WTC11 (cell line): ENCODE results near the gene MAPRE2. TPM values are rescaled to one million over a fixed set of nuclear protein-coding genes. Genes with fewer than 3 reads are reported as not detected.

ENCODE experiments used
- ATAC-seq: fragments of 200-7000 bp; cut with Tn5 transposase; 2 replicates; pipeline ENCODE4 v1.10.0; 2021; ENCODE audit warnings: mild to moderate bottlenecking, moderate library complexity
- CTCF ChIA-PET: fragments of 300-600 bp; sonication (Branson Sonifier 250); formaldehyde crosslinking; loops from one replicate; lab custom pipeline; 2021; ENCODE audit warnings: antibody characterized with exemption; lab: Charles Lee
- POLR2A ChIA-PET: fragments of 350-600 bp; sonication (Branson Sonifier 250); formaldehyde crosslinking; loops from one replicate; lab custom pipeline; 2021; ENCODE audit warnings: antibody characterized with exemption; lab: Charles Lee
- DNase-seq: peaks from one replicate; pipeline ENCODE4 v3.0.0; 2021; ENCODE audit warnings: low spot score
- H3K27ac Mint-ChIP-seq: 2 replicates; pipeline ENCODE4 v1.8.0; 2021; ENCODE audit warnings: mixed read lengths
- H3K27me3 Mint-ChIP-seq: 2 replicates; pipeline ENCODE4 v1.8.0; 2021; ENCODE audit warnings: low read depth, mild to moderate bottlenecking, moderate library complexity, mixed read lengths
- H3K36me3 Mint-ChIP-seq: 2 replicates; pipeline ENCODE4 v1.8.0; 2021; ENCODE audit warnings: mixed read lengths
- H3K4me1 Mint-ChIP-seq: 2 replicates; pipeline ENCODE4 v1.8.0; 2022; ENCODE audit warnings: mixed read lengths
- H3K4me3 Mint-ChIP-seq: 2 replicates; pipeline ENCODE4 v1.8.0; 2021; ENCODE audit warnings: mild to moderate bottlenecking, moderate library complexity, mixed read lengths
- H3K9me3 Mint-ChIP-seq: 2 replicates; pipeline ENCODE4 v1.8.0; 2021; ENCODE audit warnings: mixed read lengths
- ATF1 ChIP-seq: sonication (generic); formaldehyde crosslinking; IDR thresholded peaks from 2 replicates; pipeline ENCODE4 v1.8.1; 2023; ENCODE audit warnings: mild to moderate bottlenecking, moderate library complexity, missing genetic modification reagents
- CBFB ChIP-seq: sonication (generic); formaldehyde crosslinking; IDR thresholded peaks from 2 replicates; pipeline ENCODE4 v1.8.1; 2022; ENCODE audit warnings: mild to moderate bottlenecking, low read depth, missing genetic modification reagents
- CREM ChIP-seq: sonication (generic); formaldehyde crosslinking; IDR thresholded peaks from 2 replicates; pipeline ENCODE4 v1.8.1; 2022; ENCODE audit warnings: mild to moderate bottlenecking, missing genetic modification reagents, moderate library complexity
- EMX1 ChIP-seq: fragments of 250-450 bp; sonication (Bioruptor Pico); IDR thresholded peaks from 2 replicates; pipeline ENCODE4 v1.8.0; 2021; ENCODE audit warnings: mild to moderate bottlenecking
- FOXJ3 ChIP-seq: sonication (generic); formaldehyde crosslinking; IDR thresholded peaks from 2 replicates; pipeline ENCODE4 v1.9.0; 2021; ENCODE audit warnings: missing genetic modification reagents, mild to moderate bottlenecking, borderline replicate concordance
- GTF2I ChIP-seq: fragments of 250-450 bp; sonication (Bioruptor Pico); conservative IDR thresholded peaks from 2 replicates; pipeline ENCODE4 v1.4.0; 2021; ENCODE audit warnings: mild to moderate bottlenecking
- JAZF1 ChIP-seq: fragments of 250-450 bp; sonication (Bioruptor Pico); IDR thresholded peaks from 2 replicates; pipeline ENCODE4 v1.9.0; 2021; ENCODE audit warnings: moderate library complexity, mild to moderate bottlenecking, inconsistent platforms
- NFATC4 ChIP-seq: fragments of 250-450 bp; sonication (Bioruptor Pico); IDR thresholded peaks from 2 replicates; pipeline ENCODE4 v1.9.0; 2021; ENCODE audit warnings: mild to moderate bottlenecking
- NFYB ChIP-seq: sonication (generic); formaldehyde crosslinking; conservative IDR thresholded peaks from 2 replicates; pipeline ENCODE4 v1.8.0; 2022; ENCODE audit warnings: low read depth, missing genetic modification reagents
- NR1H2 ChIP-seq: sonication (generic); formaldehyde crosslinking; IDR thresholded peaks from 2 replicates; pipeline ENCODE4 v1.9.0; 2021; ENCODE audit warnings: mild to moderate bottlenecking, moderate library complexity, missing genetic modification reagents
- RORB ChIP-seq: fragments of 250-450 bp; sonication (Bioruptor Pico); IDR thresholded peaks from 2 replicates; pipeline ENCODE4 v1.9.0; 2021; ENCODE audit warnings: mild to moderate bottlenecking
- SOX15 ChIP-seq: fragments of 250-450 bp; sonication (Bioruptor Pico); IDR thresholded peaks from 2 replicates; pipeline ENCODE4 v1.9.0; 2021; ENCODE audit warnings: mild to moderate bottlenecking
- SP1 ChIP-seq: sonication (generic); formaldehyde crosslinking; conservative IDR thresholded peaks from 2 replicates; pipeline ENCODE4 v1.8.1; 2022; ENCODE audit warnings: missing genetic modification reagents
- ZNF219 ChIP-seq: sonication (generic); formaldehyde crosslinking; IDR thresholded peaks from 2 replicates; pipeline ENCODE4 v1.8.0; 2023; ENCODE audit warnings: missing genetic modification reagents, mild to moderate bottlenecking, borderline replicate concordance
- ZNF232 ChIP-seq: sonication (generic); formaldehyde crosslinking; IDR thresholded peaks from 2 replicates; pipeline ENCODE4 v1.8.0; 2022; ENCODE audit warnings: mild to moderate bottlenecking, missing genetic modification reagents
- ZNF263 ChIP-seq: sonication (generic); formaldehyde crosslinking; IDR thresholded peaks from 2 replicates; pipeline ENCODE4 v1.8.1; 2022; ENCODE audit warnings: low read depth, mild to moderate bottlenecking, moderate library complexity, missing genetic modification reagents
- ZNF396 ChIP-seq: fragments of 250-450 bp; sonication (Bioruptor Pico); IDR thresholded peaks from 2 replicates; pipeline ENCODE4 v1.8.0; 2021; ENCODE audit warnings: mild to moderate bottlenecking, moderate library complexity, borderline replicate concordance
- ZNF416 ChIP-seq: fragments of 250-450 bp; sonication (Bioruptor Pico); IDR thresholded peaks from 2 replicates; pipeline ENCODE4 v1.9.0; 2021; ENCODE audit warnings: mild to moderate bottlenecking, inconsistent platforms
- ZNF423 ChIP-seq: fragments of 250-450 bp; sonication (Bioruptor Pico); IDR thresholded peaks from 2 replicates; pipeline ENCODE4 v2.1.2; 2022; ENCODE audit warnings: mild to moderate bottlenecking, moderate library complexity
- total RNA-seq: library from RNA; stranded (reverse); gene quantifications from 3 replicates; pipeline ENCODE4 v1.2.3, GENCODE V29; 2021
- TF ChIP-seq, protein P1 (sequence below): sonication (generic); formaldehyde crosslinking; IDR thresholded peaks from 2 replicates; pipeline ENCODE4 v1.8.0; 2022; ENCODE audit warnings: mild to moderate bottlenecking, missing genetic modification reagents
- TF ChIP-seq, protein P2 (sequence below): fragments of 250-450 bp; sonication (Bioruptor Pico); IDR thresholded peaks from 2 replicates; pipeline ENCODE4 v1.9.0; 2021; ENCODE audit warnings: mild to moderate bottlenecking
- TF ChIP-seq, protein P3 (sequence below): sonication (generic); formaldehyde crosslinking; IDR thresholded peaks from 2 replicates; pipeline ENCODE4 v1.8.0; 2022; ENCODE audit warnings: mild to moderate bottlenecking, missing genetic modification reagents
- TF ChIP-seq, protein P4 (sequence below): sonication (generic); formaldehyde crosslinking; conservative IDR thresholded peaks from 2 replicates; pipeline ENCODE4 v1.8.1; 2023; ENCODE audit warnings: mild to moderate bottlenecking, low read depth, missing genetic modification reagents, moderate library complexity

The MAPRE2 gene
- total RNA-seq, 1 experiment from 2014 or later = 20.4 TPM

DNA sequence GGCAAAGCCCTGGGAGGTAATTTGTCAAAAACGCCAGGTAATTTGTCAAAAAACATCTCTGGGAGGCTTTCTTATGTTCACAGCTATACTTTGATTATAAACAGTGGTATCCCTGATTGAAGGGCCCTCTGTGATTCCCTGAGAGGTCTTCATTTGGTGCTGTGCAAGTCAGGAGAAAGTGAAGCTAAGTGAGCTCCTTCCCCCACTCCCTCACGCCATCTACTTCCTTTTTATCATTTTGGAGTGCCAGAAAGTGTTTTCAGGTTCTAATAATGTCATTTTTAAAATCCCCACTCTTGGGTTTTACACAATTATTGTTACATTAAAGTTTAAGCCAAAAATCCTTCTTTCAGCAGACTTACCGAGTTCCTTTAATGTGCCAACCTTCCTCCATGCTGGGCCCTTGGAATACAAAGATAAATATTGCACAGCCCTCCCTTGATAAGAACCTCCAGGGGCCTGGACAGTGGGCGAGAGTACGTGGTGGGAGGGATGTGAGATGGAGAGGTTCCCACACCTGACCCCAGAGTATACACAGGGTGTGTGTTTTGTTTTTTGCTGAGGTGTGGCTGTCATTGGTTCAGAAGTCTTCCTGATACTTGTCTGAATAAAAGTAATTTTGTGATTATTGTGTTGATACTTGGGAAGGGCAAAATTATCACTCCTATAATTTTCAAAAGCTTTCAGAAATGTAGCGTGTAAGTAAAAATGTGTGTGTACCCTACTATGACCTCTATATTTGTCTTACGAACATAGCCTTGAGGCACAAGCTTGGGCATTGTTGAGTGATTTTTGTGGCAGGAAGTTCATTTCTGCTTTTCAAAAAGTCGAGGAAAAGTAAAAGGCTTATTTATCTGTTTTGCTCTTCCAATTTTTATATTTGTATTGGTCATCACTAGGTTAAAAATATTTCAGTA lies 8.2 kb downstream of the MAPRE2 start:
- Mint-ChIP-seq H3K4me1 (peaks cover 45% of the 10 kb centered on the region), H3K4me3 (no peak overlapping the region), H3K9me3 (peaks cover 3% of the 10 kb centered on the region; the same call in 1 of the 2 replicates), H3K27ac (no peak overlapping the region), H3K36me3 (no peaks in the 10 kb centered on the region), H3K27me3 (no peaks in the 10 kb centered on the region)
- POLR2A ChIA-PET = no interaction called here
- TF ChIP-seq CBFB (CRISPR knock-in tag) = no peak
- no peak for TF ChIP-seq ZNF232 (CRISPR knock-in tag)
- no peak for TF ChIP-seq NFYB (CRISPR knock-in tag)
- TF ChIP-seq ATF1 (CRISPR knock-in tag) = no peak
- no peak for TF ChIP-seq RORB
- TF ChIP-seq, protein P1, sequence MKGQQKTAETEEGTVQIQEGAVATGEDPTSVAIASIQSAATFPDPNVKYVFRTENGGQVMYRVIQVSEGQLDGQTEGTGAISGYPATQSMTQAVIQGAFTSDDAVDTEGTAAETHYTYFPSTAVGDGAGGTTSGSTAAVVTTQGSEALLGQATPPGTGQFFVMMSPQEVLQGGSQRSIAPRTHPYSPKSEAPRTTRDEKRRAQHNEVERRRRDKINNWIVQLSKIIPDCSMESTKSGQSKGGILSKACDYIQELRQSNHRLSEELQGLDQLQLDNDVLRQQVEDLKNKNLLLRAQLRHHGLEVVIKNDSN (CRISPR knock-in tag) = no peak
- TF ChIP-seq SOX15 = no peak
- TF ChIP-seq SP1 (CRISPR knock-in tag) = no peak
- no peak for TF ChIP-seq ZNF263 (CRISPR knock-in tag)
- TF ChIP-seq, protein P2, sequence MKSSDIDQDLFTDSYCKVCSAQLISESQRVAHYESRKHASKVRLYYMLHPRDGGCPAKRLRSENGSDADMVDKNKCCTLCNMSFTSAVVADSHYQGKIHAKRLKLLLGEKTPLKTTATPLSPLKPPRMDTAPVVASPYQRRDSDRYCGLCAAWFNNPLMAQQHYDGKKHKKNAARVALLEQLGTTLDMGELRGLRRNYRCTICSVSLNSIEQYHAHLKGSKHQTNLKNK (CRISPR knock-in tag) = no peak
- TF ChIP-seq, protein P3, sequence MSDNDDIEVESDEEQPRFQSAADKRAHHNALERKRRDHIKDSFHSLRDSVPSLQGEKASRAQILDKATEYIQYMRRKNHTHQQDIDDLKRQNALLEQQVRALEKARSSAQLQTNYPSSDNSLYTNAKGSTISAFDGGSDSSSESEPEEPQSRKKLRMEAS (CRISPR knock-in tag) = no peak
- no peak for TF ChIP-seq NR1H2
- no peak for DNase-seq
- CTCF ChIA-PET = interaction anchor here (1.2 kb wide), 1 partner anchor 77 kb away, joined by 3 read pairs; no protein-coding TSS in a partner anchor
- no peak for ATAC-seq

DNA sequence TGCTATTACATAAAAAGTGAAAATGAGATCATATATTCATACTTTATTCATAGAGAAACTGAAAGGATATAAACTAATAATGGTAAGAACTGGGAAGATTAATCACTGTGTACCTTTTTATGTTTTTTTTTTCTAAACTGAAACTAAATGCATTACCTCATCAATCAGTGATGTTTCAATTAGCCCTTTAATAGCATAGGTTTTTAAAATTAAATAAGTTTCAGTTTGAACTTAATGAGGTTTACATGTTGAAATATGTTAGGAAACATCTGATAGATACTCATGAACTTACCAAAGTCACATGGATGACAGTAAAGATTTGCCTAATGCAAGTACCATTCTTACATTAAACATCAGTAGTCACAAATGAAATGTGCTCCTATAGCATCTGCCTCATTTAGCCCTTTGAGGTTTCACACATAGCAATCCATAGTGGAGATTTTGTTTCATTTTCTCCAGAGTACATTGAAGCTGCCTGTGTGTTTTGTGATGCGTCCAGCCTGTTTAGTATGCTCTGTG lies 8.9 kb downstream of the MAPRE2 start:
- Mint-ChIP-seq H3K4me1 (peaks cover 38% of the 10 kb centered on the region), H3K4me3 (no peak overlapping the region), H3K36me3 (no peaks in the 10 kb centered on the region), H3K9me3 (peaks cover 3% of the 10 kb centered on the region; the same call in 1 of the 2 replicates), H3K27me3 (no peaks in the 10 kb centered on the region), H3K27ac (no peak overlapping the region)
- ChIA-PET POLR2A (no interaction called here), CTCF (interaction anchor here (1.0 kb wide), 1 partner anchor 8 kb away, joined by 4 read pairs; the partner anchor contains the start of gene MAPRE2)
- no peak for TF ChIP-seq GTF2I
- no peak for TF ChIP-seq ZNF423 (CRISPR knock-in tag)
- TF ChIP-seq, protein P4, sequence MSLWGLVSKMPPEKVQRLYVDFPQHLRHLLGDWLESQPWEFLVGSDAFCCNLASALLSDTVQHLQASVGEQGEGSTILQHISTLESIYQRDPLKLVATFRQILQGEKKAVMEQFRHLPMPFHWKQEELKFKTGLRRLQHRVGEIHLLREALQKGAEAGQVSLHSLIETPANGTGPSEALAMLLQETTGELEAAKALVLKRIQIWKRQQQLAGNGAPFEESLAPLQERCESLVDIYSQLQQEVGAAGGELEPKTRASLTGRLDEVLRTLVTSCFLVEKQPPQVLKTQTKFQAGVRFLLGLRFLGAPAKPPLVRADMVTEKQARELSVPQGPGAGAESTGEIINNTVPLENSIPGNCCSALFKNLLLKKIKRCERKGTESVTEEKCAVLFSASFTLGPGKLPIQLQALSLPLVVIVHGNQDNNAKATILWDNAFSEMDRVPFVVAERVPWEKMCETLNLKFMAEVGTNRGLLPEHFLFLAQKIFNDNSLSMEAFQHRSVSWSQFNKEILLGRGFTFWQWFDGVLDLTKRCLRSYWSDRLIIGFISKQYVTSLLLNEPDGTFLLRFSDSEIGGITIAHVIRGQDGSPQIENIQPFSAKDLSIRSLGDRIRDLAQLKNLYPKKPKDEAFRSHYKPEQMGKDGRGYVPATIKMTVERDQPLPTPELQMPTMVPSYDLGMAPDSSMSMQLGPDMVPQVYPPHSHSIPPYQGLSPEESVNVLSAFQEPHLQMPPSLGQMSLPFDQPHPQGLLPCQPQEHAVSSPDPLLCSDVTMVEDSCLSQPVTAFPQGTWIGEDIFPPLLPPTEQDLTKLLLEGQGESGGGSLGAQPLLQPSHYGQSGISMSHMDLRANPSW = no peak
- TF ChIP-seq JAZF1 (CRISPR knock-in tag) = no peak
- no peak for TF ChIP-seq CREM (CRISPR knock-in tag)
- TF ChIP-seq EMX1 (CRISPR knock-in tag) = no peak
- no peak for TF ChIP-seq ZNF396 (CRISPR knock-in tag)
- no peak for TF ChIP-seq NFATC4 (CRISPR knock-in tag)
- TF ChIP-seq, protein P2 (CRISPR knock-in tag) = no peak
- TF ChIP-seq ZNF219 (CRISPR knock-in tag) = no peak
- no peak for TF ChIP-seq ZNF416 (CRISPR knock-in tag)
- TF ChIP-seq NFYB (CRISPR knock-in tag) = no peak
- no peak for TF ChIP-seq FOXJ3 (CRISPR knock-in tag)
- DNase-seq (no peak), ATAC-seq (no peak)
